NB4 (cell line): ENCODE data around the gene NCAPG2.

Source experiments
- CTCF ChIP-seq: IDR thresholded peaks from one replicate; pipeline ENCODE4 v1.5.1; 2012; ENCODE audit warnings: low read depth, low read length
- MAX ChIP-seq: IDR thresholded peaks from 2 replicates; pipeline ENCODE4 v1.6.1; 2011; ENCODE audit warnings: low read depth, low read length
- MYC ChIP-seq: IDR thresholded peaks from 2 replicates; pipeline ENCODE4 v1.6.1; 2011; ENCODE audit warnings: low read depth, low read length
- POLR2A ChIP-seq: IDR thresholded peaks from 2 replicates; pipeline ENCODE4 v1.6.1; 2011; ENCODE audit warnings: mild to moderate bottlenecking; ENCODE audit not compliant: insufficient read length; ENCODE audit errors: extremely low read depth

- TF ChIP-seq CTCF (no peak), POLR2A (no peak), MAX (0 out of 2 replicates have a peak, but pooled peaks have one; percentile 20), MYC (no peak)
These were observed 95.2 kb downstream of the NCAPG2 start for GRCh38 chr7:158609313-158609974.
